NCI-H510A treated with DMSO at 0.1 percent for 48 hours (cell line): Measurements from ENCODE around the gene ZCCHC7.

Experiments used
- DNase-seq: peaks from one replicate; lab custom pipeline; 2025; lab: John Stamatoyannopoulos, UW

ZCCHC7 gene

GRCh38 chr9:37210737-37211523 lies 90.6 kb downstream of the ZCCHC7 start:
- no peak for DNase-seq

- DNase-seq: no peak
Observed at GRCh38 chr9:37212435-37212834, 92.1 kb downstream of the ZCCHC7 start.

DNA sequence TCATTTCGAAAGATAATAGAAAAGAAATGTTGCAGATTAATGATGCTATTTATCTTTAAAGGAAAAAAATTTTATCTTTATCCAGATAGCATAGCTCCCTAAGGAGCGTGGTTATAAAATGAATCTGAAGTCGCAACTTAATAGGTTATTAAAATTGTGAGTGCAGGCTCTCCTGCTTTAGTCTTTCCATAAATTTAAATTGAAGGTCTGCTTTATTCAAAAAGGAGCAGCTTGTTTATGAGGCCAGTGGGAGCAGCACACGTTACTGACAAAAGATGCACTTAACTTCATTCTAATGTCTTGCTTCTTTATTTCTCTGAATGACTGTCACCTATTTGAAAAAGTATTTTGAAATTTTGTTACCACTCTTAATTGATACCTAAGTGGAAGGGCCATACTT lies 95.0 kb downstream of the ZCCHC7 start:
- DNase-seq: no peak

GRCh38 chr9:37215830-37216229 lies 95.5 kb downstream of the ZCCHC7 start:
- DNase-seq: no peak

DNA sequence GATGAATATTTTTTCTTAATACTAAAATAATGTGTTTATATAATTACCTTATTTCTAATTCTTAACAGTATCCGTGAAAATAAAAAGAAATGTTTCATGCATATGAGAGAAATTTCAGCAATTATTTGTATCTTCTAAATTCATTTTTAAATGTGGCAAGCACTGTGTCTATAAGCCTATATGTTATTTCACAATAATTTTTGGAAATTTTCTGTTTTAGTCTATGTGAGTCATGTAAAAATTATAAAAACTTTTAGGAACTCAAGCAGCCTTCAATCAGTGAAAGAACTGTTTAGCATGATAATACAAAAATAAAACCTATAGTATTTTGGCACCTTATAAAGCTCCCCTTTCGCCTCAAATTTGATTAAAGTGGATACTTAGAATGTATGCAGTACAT lies 96.8 kb downstream of the ZCCHC7 start:
- DNase-seq: no peak

GRCh38 chr9:37218800-37219425 lies 98.5 kb downstream of the ZCCHC7 start:
- DNase-seq: no peak

DNA sequence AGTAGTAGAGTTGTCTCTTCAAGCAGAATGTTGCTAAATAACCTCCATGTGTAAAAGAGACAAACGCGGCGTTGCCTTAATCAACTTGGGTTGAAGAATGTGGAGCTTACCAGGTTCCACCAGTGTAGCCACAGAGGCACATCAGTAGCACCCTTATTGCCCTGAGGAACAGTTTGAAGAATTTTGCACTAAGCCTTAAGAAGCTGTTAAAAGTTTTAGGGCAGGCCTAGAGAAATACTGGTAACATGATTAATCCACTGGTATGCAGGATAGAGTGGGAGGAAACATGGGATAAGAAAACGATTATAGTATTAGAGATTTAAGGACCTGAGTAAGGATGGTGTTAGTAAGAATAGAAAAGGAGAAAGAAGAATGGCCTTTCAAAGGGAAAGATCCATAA lies 100.6 kb downstream of the ZCCHC7 start:
- no peak for DNase-seq

DNA sequence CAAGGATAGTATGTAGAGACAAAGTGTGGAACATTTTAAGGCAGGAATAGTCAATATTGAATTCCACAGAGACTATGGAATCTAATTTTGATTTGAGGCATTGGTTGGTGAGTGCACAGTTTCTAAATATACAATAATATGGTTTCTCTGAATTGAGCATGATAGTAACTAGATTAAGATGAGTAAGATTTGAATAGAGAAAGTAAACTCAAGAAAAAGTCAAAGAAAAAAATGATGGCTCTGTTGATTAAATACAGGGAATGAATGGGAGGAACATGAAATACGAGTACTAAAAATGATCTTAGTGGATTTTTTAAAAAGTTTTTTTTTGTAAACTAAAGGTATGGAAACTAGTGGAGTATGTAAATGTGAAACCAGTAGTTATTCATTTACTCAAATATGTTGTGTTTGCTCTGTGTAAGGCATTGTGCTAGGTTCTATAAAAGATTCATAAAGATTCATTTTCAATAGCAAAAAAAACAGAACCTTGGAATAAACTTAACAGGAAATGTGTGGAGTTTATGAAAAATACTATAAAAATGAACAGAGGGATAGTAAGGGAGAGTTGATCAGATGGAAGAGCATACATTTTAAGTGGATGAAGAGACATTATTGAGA lies 101.2 kb downstream of the ZCCHC7 start:
- no peak for DNase-seq

DNA sequence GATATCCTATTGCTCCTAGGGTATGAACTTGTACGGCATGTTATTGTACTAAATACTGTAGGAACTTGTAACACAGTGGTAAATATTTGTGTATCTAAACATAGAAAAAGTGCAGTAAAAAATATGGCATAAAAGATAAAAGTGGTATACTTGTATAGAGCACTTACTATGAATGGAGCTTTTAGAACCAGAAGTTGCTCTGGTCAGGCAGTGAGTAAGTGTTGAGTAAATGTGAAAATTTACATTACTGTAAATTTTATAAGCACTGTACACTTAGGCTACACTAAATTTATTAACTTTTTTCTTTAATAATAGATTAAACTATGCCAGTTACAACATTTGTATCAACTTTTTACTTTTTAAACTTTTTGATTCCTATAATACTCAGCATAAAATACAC lies 109.1 kb downstream of the ZCCHC7 start:
- no peak for DNase-seq

DNA sequence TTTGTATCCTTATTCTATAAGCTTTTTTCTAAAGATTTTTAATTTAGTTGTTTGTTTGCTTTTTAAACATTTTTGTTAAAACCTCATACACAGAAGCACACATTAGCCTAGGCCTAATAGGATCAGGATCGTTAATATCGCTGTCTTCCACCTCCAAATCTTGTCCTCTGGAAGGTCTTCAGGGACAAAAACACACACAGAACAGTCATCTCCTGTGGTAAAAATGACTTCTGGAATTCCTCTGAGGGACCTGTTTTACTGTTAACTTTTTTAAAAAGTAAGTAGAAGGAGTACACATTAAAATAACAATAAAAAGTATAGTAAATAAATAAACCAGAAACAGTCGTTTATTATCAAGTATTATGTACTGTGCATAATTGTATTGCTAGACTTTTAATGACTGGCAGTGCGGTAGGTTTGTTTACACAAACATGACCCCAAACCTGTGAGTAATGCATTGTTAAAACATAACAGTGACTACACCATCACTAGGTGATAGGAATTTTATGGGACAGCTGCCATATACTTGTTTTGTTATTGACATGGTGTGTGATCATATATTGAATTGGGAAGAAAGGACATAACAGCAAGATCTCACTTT lies 109.6 kb downstream of the ZCCHC7 start:
- no peak for DNase-seq

GRCh38 chr9:37236822-37237221 lies 116.4 kb downstream of the ZCCHC7 start:
- no peak for DNase-seq

GRCh38 chr9:37238122-37238521 lies 117.7 kb downstream of the ZCCHC7 start:
- DNase-seq: no peak

GRCh38 chr9:37239224-37239859 lies 119.0 kb downstream of the ZCCHC7 start:
- DNase-seq: peak; percentile 17

DNA sequence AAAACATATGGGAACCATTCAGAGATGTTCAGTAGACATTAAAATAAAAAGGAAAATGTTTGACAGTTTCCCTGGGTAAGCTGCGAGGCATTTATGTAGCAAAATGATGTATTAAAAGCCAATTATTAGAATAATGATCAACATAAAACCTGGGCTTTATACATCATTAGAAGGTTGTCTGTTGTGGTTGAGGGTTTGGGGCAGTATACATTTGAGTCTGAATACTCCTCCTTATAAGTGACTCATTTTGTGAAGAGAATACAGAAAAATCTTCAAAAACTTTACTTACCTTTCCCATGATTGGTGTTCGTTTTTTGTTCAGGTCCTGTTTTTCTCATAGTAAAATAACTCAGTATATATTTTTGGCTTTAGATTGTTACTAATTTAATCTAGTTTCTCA lies 119.5 kb downstream of the ZCCHC7 start:
- DNase-seq: no peak

- no peak for DNase-seq
Observed at GRCh38 chr9:37241340-37241739, 121.0 kb downstream of the ZCCHC7 start.

- DNase-seq: no peak
Observed at GRCh38 chr9:37242089-37242488, 121.7 kb downstream of the ZCCHC7 start.

DNA sequence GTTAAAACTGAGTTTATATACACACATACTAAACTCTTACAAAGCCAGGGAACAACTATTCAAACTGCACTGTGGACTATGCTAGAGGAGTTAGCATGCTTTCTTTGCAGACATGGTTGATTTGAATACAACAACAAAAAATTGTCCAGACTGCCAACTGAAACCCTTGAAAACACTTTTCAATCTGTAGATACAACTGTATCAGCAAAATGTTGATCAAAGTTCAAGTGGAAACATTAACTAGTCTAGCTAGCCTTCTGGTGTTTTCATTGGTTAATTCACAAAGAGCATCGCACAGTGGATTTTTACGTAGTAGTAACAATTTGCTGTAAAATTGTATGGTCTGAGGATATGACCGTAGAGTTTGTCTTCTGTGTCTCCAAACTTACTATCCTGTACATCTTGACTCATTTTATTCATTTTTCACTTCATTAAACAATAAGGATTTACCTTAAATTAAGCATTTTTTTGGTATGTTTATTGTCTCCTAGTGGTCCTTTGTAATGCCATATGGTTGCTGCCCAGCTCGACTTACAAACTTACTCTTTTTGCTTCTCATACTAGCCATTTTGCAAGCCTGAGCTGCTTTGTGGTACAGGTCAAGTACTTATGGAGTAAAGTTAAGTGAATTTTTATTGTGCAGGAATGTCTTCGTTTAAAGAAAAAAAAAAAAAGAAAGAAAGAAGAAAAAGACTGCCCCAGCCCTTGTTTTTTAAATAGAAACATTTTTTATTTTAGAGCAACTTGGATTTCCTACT lies 123.4 kb downstream of the ZCCHC7 start:
- DNase-seq: no peak

GRCh38 chr9:37246826-37247225 lies 126.5 kb downstream of the ZCCHC7 start:
- DNase-seq: no peak

- DNase-seq: no peak
Observed at GRCh38 chr9:37248651-37249163, 128.3 kb downstream of the ZCCHC7 start.

GRCh38 chr9:37251452-37251851 lies 131.1 kb downstream of the ZCCHC7 start:
- DNase-seq: no peak

GRCh38 chr9:37253377-37253937 lies 133.1 kb downstream of the ZCCHC7 start:
- DNase-seq: no peak
